Liver (tissue), 10 donors: ENCODE data around the gene SLC32A1. TPM values are rescaled to one million over a fixed set of nuclear protein-coding genes. Genes with fewer than 3 reads are reported as not detected.

ENCODE experiments used
- DNase-seq: peaks from one replicate; pipeline ENCODE4 v3.0.0-alpha.2; 2017; ENCODE audit warnings: low spot score
- H3K27ac ChIP-seq, 2 donors: one replicate each; pipeline ENCODE4 v1.7.0; 2013; ENCODE audit warnings: inconsistent platforms in 2 of 2, low read length in 2 of 2, control low read depth in 1 of 2, low read depth in 1 of 2, mild to moderate bottlenecking in 1 of 2
- H3K27me3 ChIP-seq, 4 donors: one replicate each; pipeline versions ENCODE4 v1.6.1 to v1.7.0; 2013; ENCODE audit warnings: low read length in 3 of 4, inconsistent platforms in 1 of 4, mild to moderate bottlenecking in 1 of 4, moderate library complexity in 1 of 4; ENCODE audit not compliant: control insufficient read depth in 4 of 4, insufficient read depth in 4 of 4
- H3K36me3 ChIP-seq, 4 donors: one replicate each; pipeline versions ENCODE4 v1.6.1 to v1.7.0; 2013; ENCODE audit warnings: low read length in 3 of 4, mild to moderate bottlenecking in 3 of 4, low read depth in 1 of 4, moderate library complexity in 1 of 4; ENCODE audit not compliant: control insufficient read depth in 4 of 4, insufficient read depth in 3 of 4
- H3K4me1 ChIP-seq, 4 donors: one replicate each; pipeline versions ENCODE4 v1.6.1 to v1.7.0; 2013; ENCODE audit warnings: low read length in 3 of 4, mild to moderate bottlenecking in 3 of 4, moderate library complexity in 1 of 4; ENCODE audit not compliant: control insufficient read depth in 4 of 4, insufficient read depth in 4 of 4
- H3K4me3 ChIP-seq, 3 donors: one replicate each; pipeline versions ENCODE4 v1.6.1 to v1.7.0; 2013; ENCODE audit warnings: low read length in 3 of 3, control low read depth in 1 of 3, low read depth in 1 of 3, mild to moderate bottlenecking in 1 of 3
- H3K9ac ChIP-seq, 2 donors: one replicate each; pipeline ENCODE4 v1.7.0; 2013; ENCODE audit warnings: low read length in 2 of 2, mild to moderate bottlenecking in 2 of 2, moderate library complexity in 2 of 2, control low read depth in 1 of 2, low read depth in 1 of 2
- H3K9me3 ChIP-seq, 4 donors: one replicate each; pipeline versions ENCODE4 v1.6.1 to v1.7.0; 2013; ENCODE audit warnings: low read length in 3 of 4; ENCODE audit not compliant: control insufficient read depth in 4 of 4
- ATF3 ChIP-seq: IDR thresholded peaks from 2 replicates; pipeline ENCODE4 v1.6.1; 2016; ENCODE audit warnings: antibody characterized with exemption
- CTCF ChIP-seq: fragments of 150-350 bp; IDR thresholded peaks from 2 replicates; pipeline ENCODE4 v1.5.1; 2017; ENCODE audit warnings: improper control_type of control experiment, low read depth, low read length; ENCODE audit not compliant: missing input control
- EGR1 ChIP-seq, 2 donors: IDR thresholded peaks; 2 replicates each; pipeline ENCODE4 v1.6.1; 2016 to 2018; ENCODE audit warnings: antibody characterized with exemption in 2 of 2, low read depth in 2 of 2
- FOXA1 ChIP-seq: IDR thresholded peaks from 2 replicates; pipeline ENCODE4 v1.6.1; 2016; ENCODE audit warnings: antibody characterized with exemption
- GABPA ChIP-seq, 2 donors: IDR thresholded peaks in 1 of 2; conservative IDR thresholded peaks in 1 of 2; 2 replicates each; pipeline ENCODE4 v1.6.1; 2016; ENCODE audit warnings: antibody characterized with exemption in 2 of 2, mild to moderate bottlenecking in 1 of 2, moderate library complexity in 1 of 2
- HNF4G ChIP-seq: IDR thresholded peaks from 2 replicates; pipeline ENCODE4 v1.6.1; 2016; ENCODE audit warnings: antibody characterized with exemption
- MAX ChIP-seq: IDR thresholded peaks from 2 replicates; pipeline ENCODE4 v1.6.1; 2016; ENCODE audit warnings: antibody characterized with exemption
- NR2F2 ChIP-seq: IDR thresholded peaks from 2 replicates; pipeline ENCODE4 v1.6.1; 2016; ENCODE audit warnings: antibody characterized with exemption
- RAD21 ChIP-seq, 2 donors: IDR thresholded peaks; 2 replicates each; pipeline ENCODE4 v1.6.1; 2016; ENCODE audit warnings: antibody characterized with exemption in 2 of 2, mild to moderate bottlenecking in 2 of 2
- REST ChIP-seq: IDR thresholded peaks from 2 replicates; pipeline ENCODE4 v1.6.1; 2016; ENCODE audit warnings: antibody characterized with exemption, mild to moderate bottlenecking
- SP1 ChIP-seq: IDR thresholded peaks from 2 replicates; pipeline ENCODE4 v1.6.1; 2018; ENCODE audit warnings: antibody characterized with exemption, mild to moderate bottlenecking
- TAF1 ChIP-seq: conservative IDR thresholded peaks from 2 replicates; pipeline ENCODE4 v1.6.1; 2016; ENCODE audit warnings: antibody characterized with exemption, mild to moderate bottlenecking
- ZBTB33 ChIP-seq: IDR thresholded peaks from 2 replicates; pipeline ENCODE4 v1.6.1; 2016; ENCODE audit warnings: antibody characterized with exemption
- WGBS: extraction: QIAGEN DNeasy Blood & Tissue Kit; methylation state at CpG from one replicate; pipeline ENCODE4 v1.1.7; 2013; 5-methylcytosine and 5-hydroxymethylcytosine counted together
- polyA plus RNA-seq, 2 donors: library from polyadenylated mRNA; stranded (reverse) in 1 of 2; unstranded in 1 of 2; fragments of 200-250 nt in 1 of 2; fragments of >200 nt in 1 of 2; fragmentation: Nextera tagmentation in 1 of 2; extraction: Ambion mirVana in 1 of 2; gene quantifications; one replicate each; pipeline versions ENCODE4 v1.2.1 to v1.2.3, GENCODE V29; 2013 to 2015
- small RNA-seq: library from RNA; depleted of rRNA; stranded (forward); fragments of <200 nt; gene quantifications from one replicate; pipeline ENCODE3, GENCODE V24; 2014
- total RNA-seq, 2 donors: library from RNA; depleted of rRNA; stranded (reverse); fragments of >200 nt; gene quantifications; one replicate each; pipeline ENCODE4 v1.2.3, GENCODE V29; 2014
- donor health status: healthy.
- donor health status: healthy.
- donor health status: healthy.
- donor health status: healthy.
- donor health status: healthy.

The SLC32A1 gene
- total and polyA plus RNA-seq, 4 donors, result not detected

GRCh38 chr20:38776363-38776762, 52.1 kb downstream of the SLC32A1 start:
- 93% methylated on average over 11 of the region's 11 CpGs for WGBS
- Histone ChIP-seq H3K9me3 (no peaks in the 10 kb centered on the region), H3K9ac (no peak overlapping the region), H3K4me3 (no peak overlapping the region), H3K27me3 (no peaks in the 10 kb centered on the region), H3K27ac (no peak overlapping the region), H3K36me3 (peaks cover 9 to 22% (median 11%) of the 10 kb centered on the region in 4 donors), H3K4me1 (no peaks in the 10 kb centered on the region)
- DNase-seq, result no peak
- no peak for TF ChIP-seq EGR1 (IDR thresholded peaks at IDR 0.05; ENCODE audit: low read depth in 2 of 2)
- no peak for TF ChIP-seq RAD21 (IDR thresholded peaks at IDR 0.05)
- no peak for TF ChIP-seq GABPA (IDR thresholded peaks at IDR 0.05 in 1 of 2, conservative IDR thresholded peaks at IDR 0.05 in 1 of 2)
- TF ChIP-seq ZBTB33, result no peak
- TF ChIP-seq NR2F2, result no peak
- no peak for TF ChIP-seq CTCF
- TF ChIP-seq REST, result no peak
- TF ChIP-seq TAF1, result no peak
- TF ChIP-seq ATF3, result no peak
- no peak for TF ChIP-seq HNF4G
- no peak for TF ChIP-seq MAX
- no peak for TF ChIP-seq SP1
- TF ChIP-seq FOXA1, result no peak

Small RNA genes lying within 50 kb of the gene (small RNA-seq; reads per million reads assigned to genes)
- not detected for gene RF00017

Other genes starting within 250 kb of the SLC32A1 start
- not detected for gene ADIG, start 143.3 kb upstream of the SLC32A1 start, total RNA-seq
- gene ADIG, start 143.3 kb upstream of the SLC32A1 start, polyA plus RNA-seq, result not detected
- gene ARHGAP40, start 122.7 kb upstream of the SLC32A1 start, total RNA-seq, result under 1 TPM in 1 of 2 donors, not detected in 1; 0.08 TPM
- not detected for gene ARHGAP40, start 122.7 kb upstream of the SLC32A1 start, polyA plus RNA-seq
- gene ACTR5, start 24.0 kb downstream of the SLC32A1 start, total RNA-seq, result 1 to 10 TPM; 5.0 to 5.4 TPM
- gene ACTR5, start 24.0 kb downstream of the SLC32A1 start, polyA plus RNA-seq, result 1 to 10 TPM; 1.9 to 2.9 TPM
- gene PPP1R16B, start 81.2 kb downstream of the SLC32A1 start, total RNA-seq, result 1 to 10 TPM in 1 of 2 donors, under 1 TPM in 1; 0.84 to 5.7 TPM
- 1 to 10 TPM in 1 of 2 donors, under 1 TPM in 1; 0.97 to 1.4 TPM for gene PPP1R16B, start 81.2 kb downstream of the SLC32A1 start, polyA plus RNA-seq
- gene FAM83D, start 201.9 kb downstream of the SLC32A1 start, total RNA-seq, result 10 to 100 TPM in 1 of 2 donors, 1 to 10 TPM in 1; 2.8 to 28.2 TPM
- gene FAM83D, start 201.9 kb downstream of the SLC32A1 start, polyA plus RNA-seq, result 1 to 10 TPM; 1.1 to 2.6 TPM
- 10 to 100 TPM in 1 of 2 donors, 1 to 10 TPM in 1; 5.8 to 10.6 TPM for gene DHX35, start 237.9 kb downstream of the SLC32A1 start, total RNA-seq
- gene DHX35, start 237.9 kb downstream of the SLC32A1 start, polyA plus RNA-seq, result 1 to 10 TPM; 2.7 to 3.8 TPM